ENCODE data around the gene LMO1.

- no peak for TF ChIP-seq NEUROD1 (IDR thresholded peaks at IDR 0.05; ENCODE audit: borderline replicate concordance, low read depth, low read length, partially characterized antibody)
- TF ChIP-seq ATF6 (CRISPR knock-in tag; IDR thresholded peaks at IDR 0.05), result no peak
- TF ChIP-seq NFE2 (IDR thresholded peaks at IDR 0.05; ENCODE audit: low read depth), result no peak
- no peak for TF ChIP-seq CBX8 (IDR thresholded peaks at IDR 0.05; ENCODE audit: borderline replicate concordance, extremely low read depth, low read depth, low read length, poor library complexity, severe bottlenecking)
- TF ChIP-seq USF1 (CRISPR knock-in tag; IDR thresholded peaks at IDR 0.05), result no peak
- TF ChIP-seq EZH2 (IDR thresholded peaks at IDR 0.05; ENCODE audit: borderline replicate concordance, low read depth, low read length), result no peak
- TF ChIP-seq MAFK (IDR thresholded peaks at IDR 0.05; ENCODE audit: low read length), result no peak
- TF ChIP-seq TAF7 (tag; IDR thresholded peaks at IDR 0.05), result no peak
- no peak for TF ChIP-seq TGIF2 (CRISPR knock-in tag; IDR thresholded peaks at IDR 0.05)
- no peak for TF ChIP-seq TFAM (CRISPR knock-in tag; conservative IDR thresholded peaks at IDR 0.05)
- TF ChIP-seq KDM5B (IDR thresholded peaks at IDR 0.05; ENCODE audit: insufficient replicate concordance, low read depth, low read length), result no peak
- no peak for TF ChIP-seq PKNOX1 (IDR thresholded peaks at IDR 0.05)
- no peak for TF ChIP-seq ZNF24 (IDR thresholded peaks at IDR 0.05)
- no peak for TF ChIP-seq ZC3H11A (IDR thresholded peaks at IDR 0.05; ENCODE audit: low read depth, low read length)
These were observed 59.1 kb downstream of the LMO1 start for GRCh38 chr11:8204596-8204995.
